ENCODE data around the gene DUSP15. TPM values are rescaled to one million over a fixed set of nuclear protein-coding genes. Genes with fewer than 3 reads are reported as not detected.

The DUSP15 gene
- total RNA-seq, 2 donors from 2014 or later = 2.9 to 3.6 TPM

- Histone ChIP-seq H3K27me3 (no peaks in the 10 kb centered on the region), H3K36me3 (replicated peaks in 1 of 2; ENCODE audit: insufficient read depth in 1 of 2, low read depth in 2 of 2) (no peaks in the 10 kb centered on the region), H3K4me3 (no peak overlapping the region), H3K27ac (no peak overlapping the region), H3K4me1 (peaks cover 11% of the 10 kb centered on the region), H3K9me3 (no peaks in the 10 kb centered on the region)
- WGBS, 2 donors = 53 to 59% methylated on average over 4 to 7 of the region's 7 CpGs
- no peak for DNase-seq
- ATAC-seq = no peak
- no peak for TF ChIP-seq POLR2A (IDR thresholded peaks at IDR 0.05)
- TF ChIP-seq CTCF (IDR thresholded peaks at IDR 0.05) = no peak
- intact Hi-C loops (cut with DNase I) = loop anchor here (10.0 kb wide), 1 partner anchor 181 kb away; no protein-coding TSS in a partner anchor
Observed at GRCh38 chr20:31853481-31853880, 16.8 kb downstream of the DUSP15 start.

- Histone ChIP-seq H3K27me3 (no peaks in the 10 kb centered on the region), H3K27ac (no peak overlapping the region), H3K9me3 (no peaks in the 10 kb centered on the region), H3K36me3 (replicated peaks in 1 of 2; ENCODE audit: insufficient read depth in 1 of 2, low read depth in 2 of 2) (no peaks in the 10 kb centered on the region), H3K4me3 (no peak overlapping the region), H3K4me1 (peaks cover 11% of the 10 kb centered on the region)
- TF ChIP-seq CTCF (IDR thresholded peaks at IDR 0.05) (no peak), POLR2A (IDR thresholded peaks at IDR 0.05) (no peak)
- intact Hi-C loops (cut with DNase I) = loop anchor here (10.0 kb wide), 1 partner anchor 183 kb away; no protein-coding TSS in a partner anchor
- ATAC-seq = no peak
- WGBS, 2 donors = 67 to 70% methylated on average over 11 of the region's 11 CpGs
- DNase-seq = no peak
Observed at GRCh38 chr20:31851240-31851955, 18.9 kb downstream of the DUSP15 start.

- DNase-seq = peak; percentile 64 to 89 (median 83)
- Histone ChIP-seq H3K27me3 (no peaks in the 10 kb centered on the region), H3K36me3 (replicated peaks in 1 of 2; ENCODE audit: insufficient read depth in 1 of 2, low read depth in 2 of 2) (no peaks in the 10 kb centered on the region), H3K9me3 (no peaks in the 10 kb centered on the region), H3K4me3 (no peak overlapping the region), H3K4me1 (peaks cover 11% of the 10 kb centered on the region), H3K27ac (no peak overlapping the region)
- TF ChIP-seq CTCF (IDR thresholded peaks at IDR 0.05) (peak in 1 of 7 experiments; percentile 4), POLR2A (IDR thresholded peaks at IDR 0.05) (no peak)
- 16 to 23% methylated on average over 14 to 30 of the region's 45 CpGs for WGBS, 2 donors
- intact Hi-C loops (cut with DNase I) = no loop called here
- ATAC-seq = peak; percentile 83
Observed at GRCh38 chr20:31849306-31849930, 20.9 kb downstream of the DUSP15 start.

- no peaks in the 10 kb centered on the region for H3K9me3 ChIP-seq
- H3K27me3 ChIP-seq = no peaks in the 10 kb centered on the region
- ATAC-seq = no peak
- no peak for DNase-seq
- H3K36me3 ChIP-seq (replicated peaks in 1 of 2; ENCODE audit: insufficient read depth in 1 of 2, low read depth in 2 of 2) = no peaks in the 10 kb centered on the region
- intact Hi-C loops (cut with DNase I) = no loop called here
- no peak overlapping the region for H3K4me3 ChIP-seq
- no peak overlapping the region for H3K27ac ChIP-seq
- H3K4me1 ChIP-seq = peaks cover 11% of the 10 kb centered on the region
- 79 to 93% methylated on average over 24 to 30 of the region's 32 CpGs for whole genome bisulfite sequencing, 2 donors
- TF ChIP-seq POLR2A (IDR thresholded peaks at IDR 0.05) (no peak), CTCF (IDR thresholded peaks at IDR 0.05) (no peak)
Observed at GRCh38 chr20:31848088-31848999, 22.0 kb downstream of the DUSP15 start.

Measured in body of pancreas (tissue), 4 donors.